Astrocyte of the cerebellum (primary cell): Measurements from ENCODE around the gene UNCX.

Source experiments
- DNase-seq: peaks from one replicate; pipeline ENCODE4 v3.0.0-alpha.2; 2011; ENCODE audit warnings: low read depth
- H3K4me3 ChIP-seq: 2 replicates; pipeline ENCODE4 v1.5.1; 2011; ENCODE audit warnings: mild to moderate bottlenecking, low read depth, low read length, moderate library complexity
- in situ Hi-C: cut with HindIII; loops from 2 replicates; pipeline ENCODE4 v1.10.0; 2017; ENCODE audit warnings: low sequenced_read_pairs
- TF ChIP-seq, protein P1 (sequence below): IDR thresholded peaks from 2 replicates; pipeline ENCODE4 v1.5.1; 2012; ENCODE audit warnings: low read length, low read depth, moderate library complexity, mild to moderate bottlenecking; ENCODE audit errors: missing control alignments

Gene UNCX

DNA sequence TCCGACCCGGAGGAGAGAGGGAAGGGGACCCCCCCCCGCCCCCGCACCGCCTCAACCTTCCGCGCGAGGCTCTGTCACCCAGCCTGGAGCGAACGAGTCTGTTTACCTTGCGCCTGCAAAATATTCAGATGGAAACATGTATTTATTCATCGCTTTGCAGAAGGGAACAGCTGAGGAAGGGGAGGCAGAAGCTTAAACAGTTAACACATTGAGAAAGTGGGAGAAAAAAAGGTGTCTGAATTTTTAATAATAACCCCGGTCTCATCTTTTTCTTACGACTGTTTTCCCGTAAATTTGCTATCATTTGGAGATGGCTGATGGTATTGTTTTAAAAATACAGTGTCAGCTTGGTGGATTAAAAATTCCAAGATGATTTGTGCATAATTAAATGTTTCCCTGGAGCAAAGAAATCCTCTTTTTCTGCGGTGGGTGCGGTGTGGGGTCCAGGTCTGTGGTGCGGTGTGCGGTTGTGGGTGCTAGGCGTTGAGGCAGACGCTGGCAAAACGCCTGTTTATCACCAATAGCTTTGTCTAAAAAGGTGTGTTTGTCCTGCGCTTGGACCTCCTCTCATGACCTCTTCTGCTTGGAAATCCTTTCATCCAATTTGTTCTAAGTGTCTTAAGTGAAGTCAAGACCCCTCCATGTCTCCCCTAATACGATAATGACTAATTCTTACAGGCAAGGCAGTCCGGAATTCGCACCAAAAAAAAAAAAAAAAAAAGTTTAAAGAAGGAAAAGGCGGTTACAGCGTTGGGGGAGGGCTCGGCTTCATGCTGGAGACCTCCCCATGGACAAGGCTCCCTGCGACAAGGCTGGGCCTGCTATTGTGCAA is 1.6 kb downstream of the UNCX start:
- TF ChIP-seq, protein P1, sequence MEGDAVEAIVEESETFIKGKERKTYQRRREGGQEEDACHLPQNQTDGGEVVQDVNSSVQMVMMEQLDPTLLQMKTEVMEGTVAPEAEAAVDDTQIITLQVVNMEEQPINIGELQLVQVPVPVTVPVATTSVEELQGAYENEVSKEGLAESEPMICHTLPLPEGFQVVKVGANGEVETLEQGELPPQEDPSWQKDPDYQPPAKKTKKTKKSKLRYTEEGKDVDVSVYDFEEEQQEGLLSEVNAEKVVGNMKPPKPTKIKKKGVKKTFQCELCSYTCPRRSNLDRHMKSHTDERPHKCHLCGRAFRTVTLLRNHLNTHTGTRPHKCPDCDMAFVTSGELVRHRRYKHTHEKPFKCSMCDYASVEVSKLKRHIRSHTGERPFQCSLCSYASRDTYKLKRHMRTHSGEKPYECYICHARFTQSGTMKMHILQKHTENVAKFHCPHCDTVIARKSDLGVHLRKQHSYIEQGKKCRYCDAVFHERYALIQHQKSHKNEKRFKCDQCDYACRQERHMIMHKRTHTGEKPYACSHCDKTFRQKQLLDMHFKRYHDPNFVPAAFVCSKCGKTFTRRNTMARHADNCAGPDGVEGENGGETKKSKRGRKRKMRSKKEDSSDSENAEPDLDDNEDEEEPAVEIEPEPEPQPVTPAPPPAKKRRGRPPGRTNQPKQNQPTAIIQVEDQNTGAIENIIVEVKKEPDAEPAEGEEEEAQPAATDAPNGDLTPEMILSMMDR, result no peak
- DNase-seq, result no peak
- in situ Hi-C loops, result no loop called here
- no peak overlapping the region for H3K4me3 ChIP-seq

DNA sequence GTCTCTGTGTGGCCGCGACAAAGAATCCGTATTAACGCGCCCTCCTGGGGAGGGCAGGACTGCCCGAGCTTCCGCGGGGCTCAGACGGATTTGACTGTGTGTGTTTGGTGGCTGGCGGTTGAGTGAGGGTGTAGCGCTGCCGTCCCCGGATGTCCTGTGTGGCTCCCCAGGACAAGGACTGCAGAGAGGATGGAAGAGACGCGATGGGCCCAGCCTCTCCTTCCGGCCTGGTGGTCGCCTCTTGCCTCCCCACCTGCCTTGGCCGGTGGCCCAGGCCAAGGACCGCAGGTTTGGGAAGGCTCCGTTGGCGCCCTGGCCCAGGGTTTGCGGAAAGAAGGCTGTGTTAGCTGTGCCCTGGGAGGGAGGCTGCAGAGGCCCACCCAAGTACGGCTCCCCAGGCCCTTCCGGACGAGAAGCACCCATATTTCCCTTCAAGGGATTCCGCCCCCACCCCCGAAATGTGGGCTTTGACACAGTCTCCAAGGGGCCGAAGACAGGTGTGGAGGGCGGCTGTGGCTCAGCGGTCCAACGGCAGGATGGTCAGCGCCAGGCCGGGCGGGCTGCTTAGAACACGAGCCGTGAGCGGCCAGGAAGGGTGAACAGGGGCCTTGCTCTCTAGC is 2.3 kb downstream of the UNCX start:
- TF ChIP-seq, protein P1, result no peak
- no peak overlapping the region for H3K4me3 ChIP-seq
- in situ Hi-C loops, result no loop called here
- DNase-seq, result no peak

DNA sequence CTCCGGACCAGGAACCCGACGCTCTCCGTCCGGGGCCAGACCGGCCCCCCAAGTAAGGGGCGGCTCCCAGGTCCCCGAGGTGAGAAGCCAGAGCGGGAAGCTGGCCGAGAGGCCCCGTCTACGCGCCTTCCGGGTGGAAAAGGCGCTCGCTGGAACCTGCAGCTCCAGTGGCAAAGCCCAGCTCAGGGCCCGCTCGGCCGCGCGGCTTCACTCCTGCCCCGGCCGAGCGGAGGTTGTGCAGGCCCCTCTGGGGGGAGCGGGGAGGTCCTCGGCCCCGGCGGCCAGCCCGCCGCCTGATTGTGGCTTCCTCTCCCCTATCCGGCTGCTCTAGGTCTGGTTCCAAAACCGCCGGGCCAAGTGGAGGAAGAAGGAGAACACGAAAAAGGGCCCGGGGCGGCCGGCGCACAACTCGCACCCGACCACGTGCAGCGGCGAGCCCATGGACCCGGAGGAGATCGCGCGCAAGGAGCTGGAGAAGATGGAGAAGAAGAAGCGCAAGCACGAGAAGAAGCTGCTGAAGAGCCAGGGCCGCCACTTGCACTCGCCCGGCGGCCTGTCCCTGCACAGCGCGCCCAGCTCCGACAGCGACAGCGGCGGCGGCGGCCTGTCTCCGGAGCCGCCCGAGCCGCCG is 2.9 kb downstream of the UNCX start:
- in situ Hi-C loops, result no loop called here
- H3K4me3 ChIP-seq, result no peak overlapping the region
- TF ChIP-seq, protein P1, result no peak
- DNase-seq, result no peak

DNA sequence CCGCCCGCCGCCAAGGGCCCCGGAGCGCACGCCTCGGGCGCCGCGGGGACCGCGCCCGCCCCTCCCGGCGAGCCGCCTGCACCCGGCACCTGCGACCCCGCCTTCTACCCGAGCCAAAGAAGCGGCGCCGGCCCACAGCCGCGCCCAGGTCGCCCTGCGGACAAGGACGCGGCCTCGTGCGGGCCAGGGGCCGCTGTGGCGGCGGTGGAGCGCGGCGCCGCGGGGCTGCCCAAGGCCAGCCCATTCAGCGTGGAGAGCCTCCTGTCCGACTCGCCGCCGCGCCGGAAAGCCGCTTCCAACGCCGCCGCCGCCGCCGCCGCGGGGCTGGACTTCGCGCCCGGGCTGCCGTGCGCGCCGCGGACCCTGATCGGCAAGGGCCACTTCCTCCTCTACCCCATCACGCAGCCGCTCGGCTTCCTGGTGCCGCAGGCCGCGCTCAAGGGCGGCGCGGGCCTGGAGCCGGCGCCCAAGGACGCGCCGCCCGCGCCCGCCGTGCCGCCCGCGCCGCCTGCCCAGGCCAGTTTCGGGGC is 3.5 kb downstream of the UNCX start:
- in situ Hi-C loops, result no loop called here
- H3K4me3 ChIP-seq, result no peak overlapping the region
- TF ChIP-seq, protein P1, result no peak
- no peak for DNase-seq

DNA sequence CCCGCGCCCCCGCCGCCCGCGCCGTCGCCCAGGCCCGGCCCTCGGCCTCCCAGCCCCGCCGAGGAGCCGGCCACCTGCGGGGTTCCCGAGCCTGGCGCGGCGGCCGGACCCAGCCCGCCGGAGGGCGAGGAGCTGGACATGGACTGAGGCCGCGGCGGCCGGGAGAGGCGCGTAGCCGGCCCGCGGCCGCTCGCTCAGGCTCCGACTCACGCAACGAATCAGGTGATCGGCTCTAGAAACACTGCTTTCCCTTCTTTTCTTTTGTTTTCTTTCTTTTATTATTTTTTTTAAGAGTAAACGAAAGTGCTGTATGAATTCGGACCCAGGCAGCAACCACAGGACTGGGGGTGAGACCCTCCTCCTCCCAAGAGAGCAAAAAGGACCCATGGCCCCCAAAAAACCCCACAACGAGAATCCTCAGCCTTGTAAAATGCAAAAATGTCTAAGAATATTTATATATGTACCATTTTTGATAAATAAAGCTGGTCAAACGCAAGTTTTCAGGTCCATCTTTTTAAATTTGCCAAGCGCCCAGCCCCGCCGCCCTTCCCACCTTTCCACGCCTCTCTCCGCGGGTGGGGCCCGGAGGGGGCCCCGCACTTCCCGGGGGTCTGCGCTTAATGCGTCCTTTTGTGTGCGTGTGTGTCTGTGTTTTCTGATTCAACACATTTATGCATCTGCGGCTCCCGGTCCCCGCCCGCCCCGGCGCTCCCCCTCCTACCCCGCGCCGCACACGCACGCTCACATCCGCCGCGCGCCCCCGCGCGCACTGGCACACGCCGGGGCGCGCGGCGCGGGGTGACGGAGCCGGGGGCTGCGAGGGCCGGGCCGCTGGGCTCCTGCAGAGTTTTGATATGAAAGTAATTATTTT is 4.4 kb downstream of the UNCX start:
- no peak for DNase-seq
- no peak overlapping the region for H3K4me3 ChIP-seq
- in situ Hi-C loops, result no loop called here
- TF ChIP-seq, protein P1, result no peak

DNA sequence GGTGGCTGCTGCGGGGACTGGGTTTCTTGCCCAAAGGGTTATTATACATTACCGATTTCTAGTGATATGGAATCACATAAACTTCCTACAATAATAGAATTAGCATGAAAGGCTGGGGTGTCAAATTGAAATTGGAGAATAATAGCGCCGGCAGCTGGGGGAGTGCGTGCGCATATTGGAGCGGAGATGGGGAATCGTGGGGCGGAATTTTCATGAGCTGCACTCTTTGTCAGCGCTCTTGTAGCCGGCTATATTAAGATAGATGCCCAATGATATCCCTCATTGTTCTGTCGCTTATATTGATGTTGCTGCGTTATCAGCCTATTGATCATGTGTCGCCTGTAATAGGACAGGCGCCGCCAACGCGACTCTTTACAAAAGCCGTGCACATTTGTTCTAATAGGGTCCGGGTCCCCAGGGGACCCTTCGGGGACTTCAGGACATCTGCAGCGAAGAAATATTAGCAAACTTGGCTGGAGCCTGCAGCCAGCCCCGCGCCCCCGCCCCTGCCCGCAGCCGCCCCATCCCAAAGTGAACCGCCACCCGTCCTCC is 5.1 kb downstream of the UNCX start:
- TF ChIP-seq, protein P1, result no peak
- no peak for DNase-seq
- in situ Hi-C loops, result no loop called here
- no peak overlapping the region for H3K4me3 ChIP-seq
